Skeletal muscle tissue (tissue), 4 donors: Measurements from ENCODE around the gene PCDHA5. TPM values are rescaled to one million over a fixed set of nuclear protein-coding genes. Genes with fewer than 3 reads are reported as not detected.
A peak's percentile ranks its signal among the peaks of the same experiment; 100 is the strongest.

Source experiments
- H3K27ac ChIP-seq: one replicate; pipeline ENCODE4 v1.7.0; 2013; ENCODE audit warnings: mild to moderate bottlenecking, low read depth, low read length, inconsistent platforms
- H3K27me3 ChIP-seq, 3 donors: one replicate each; pipeline ENCODE4 v1.7.0; 2013; ENCODE audit warnings: low read length in 3 of 3; ENCODE audit not compliant: control insufficient read depth in 3 of 3, insufficient read depth in 3 of 3
- H3K36me3 ChIP-seq, 3 donors: one replicate each; pipeline ENCODE4 v1.7.0; 2013; ENCODE audit warnings: low read length in 3 of 3; ENCODE audit not compliant: control insufficient read depth in 3 of 3, insufficient read depth in 3 of 3
- H3K4me1 ChIP-seq, 3 donors: one replicate each; pipeline ENCODE4 v1.7.0; 2013; ENCODE audit warnings: low read length in 3 of 3, mild to moderate bottlenecking in 3 of 3; ENCODE audit not compliant: control insufficient read depth in 3 of 3, insufficient read depth in 3 of 3
- H3K4me3 ChIP-seq, 3 donors: one replicate each; pipeline ENCODE4 v1.7.0; 2013; ENCODE audit warnings: low read length in 3 of 3
- H3K9ac ChIP-seq, 3 donors: one replicate each; pipeline ENCODE4 v1.7.0; 2013; ENCODE audit warnings: low read length in 3 of 3, mild to moderate bottlenecking in 3 of 3, moderate library complexity in 2 of 3, low read depth in 1 of 3
- H3K9me3 ChIP-seq, 3 donors: one replicate each; pipeline ENCODE4 v1.7.0; 2013; ENCODE audit warnings: low read length in 3 of 3; ENCODE audit not compliant: control insufficient read depth in 3 of 3
- total RNA-seq: library from RNA; depleted of rRNA; stranded (reverse); fragments of >200 nt; gene quantifications from one replicate; pipeline ENCODE4 v1.2.3, GENCODE V29; 2014
- donor health status: Osteomylitis.

Gene PCDHA5
- total RNA-seq, 1 donor from 2014 or later: not detected

GRCh38 chr5:140862441-140863295, 41.3 kb downstream of the PCDHA5 start:
- Histone ChIP-seq H3K9me3 (peaks cover 5 to 11% (median 9%) of the 10 kb centered on the region in 3 donors), H3K27ac (no peak overlapping the region), H3K4me3 (no peak overlapping the region), H3K27me3 (peaks cover 0 to 5% (median 0%) of the 10 kb centered on the region in 3 donors), H3K36me3 (no peaks in the 10 kb centered on the region), H3K9ac (no peak overlapping the region), H3K4me1 (no peaks in the 10 kb centered on the region)

GRCh38 chr5:140868721-140869554, 47.5 kb downstream of the PCDHA5 start, which contains the start of gene PCDHA11:
PCDHA11 (plus strand) TSS chr5:140868957; CDS start chr5:140869104, 147 bp downstream.
- Histone ChIP-seq H3K4me1 (no peaks in the 10 kb centered on the region), H3K9ac (no peak within 1 kb of the TSS), H3K36me3 (no peaks in the 10 kb centered on the region), H3K27ac (no peak within 1 kb of the TSS), H3K27me3 (peaks cover 0 to 4% (median 0%) of the 10 kb centered on the region in 3 donors), H3K4me3 (no peak within 1 kb of the TSS), H3K9me3 (peaks cover 3 to 11% (median 3%) of the 10 kb centered on the region in 3 donors)

- H3K9me3 ChIP-seq: peaks cover 3 to 11% (median 3%) of the 10 kb centered on the region in 3 donors
- peaks cover 0 to 4% (median 0%) of the 10 kb centered on the region in 3 donors for H3K27me3 ChIP-seq
- H3K9ac ChIP-seq: no peak overlapping the region
- no peaks in the 10 kb centered on the region for H3K36me3 ChIP-seq
- no peak overlapping the region for H3K27ac ChIP-seq
- H3K4me3 ChIP-seq: no peak overlapping the region
- H3K4me1 ChIP-seq: no peaks in the 10 kb centered on the region
These were observed 48.1 kb downstream of the PCDHA5 start for GRCh38 chr5:140869555-140869886.

GRCh38 chr5:140870221-140871201, 49.1 kb downstream of the PCDHA5 start:
- H3K4me3 ChIP-seq: peak overlapping the region in 1 of 3 donors; percentile 13
- no peak overlapping the region for H3K27ac ChIP-seq
- H3K9ac ChIP-seq: no peak overlapping the region
- H3K4me1 ChIP-seq: no peaks in the 10 kb centered on the region
- no peaks in the 10 kb centered on the region for H3K36me3 ChIP-seq
- peaks cover 3 to 11% (median 3%) of the 10 kb centered on the region in 3 donors for H3K9me3 ChIP-seq
- peaks cover 0 to 8% (median 6%) of the 10 kb centered on the region in 3 donors for H3K27me3 ChIP-seq

Other genes with a start within 250 kb of the PCDHA5 start
- gene CD14, start 188.4 kb upstream of the PCDHA5 start, total RNA-seq: 39.7 TPM
- 2.6 TPM for gene TMCO6, start 182.2 kb upstream of the PCDHA5 start, total RNA-seq
- 42.8 TPM for gene NDUFA2, start 174.0 kb upstream of the PCDHA5 start, total RNA-seq
- gene IK, start 173.8 kb upstream of the PCDHA5 start, total RNA-seq: 60.5 TPM
- gene WDR55, start 156.7 kb upstream of the PCDHA5 start, total RNA-seq: 9.4 TPM
- gene DND1, start 148.0 kb upstream of the PCDHA5 start, total RNA-seq: not detected
- 40.2 TPM for gene HARS1, start 130.2 kb upstream of the PCDHA5 start, total RNA-seq
- 15.7 TPM for gene HARS2, start 130.2 kb upstream of the PCDHA5 start, total RNA-seq
- gene ZMAT2, start 121.2 kb upstream of the PCDHA5 start, total RNA-seq: 33.4 TPM
- gene PCDHA1, start 35.5 kb upstream of the PCDHA5 start, total RNA-seq: not detected
- gene PCDHA2, start 26.8 kb upstream of the PCDHA5 start, total RNA-seq: under 0.01 TPM
- gene PCDHA3, start 20.6 kb upstream of the PCDHA5 start, total RNA-seq: not detected
- 0.52 TPM for gene PCDHA4, start 14.5 kb upstream of the PCDHA5 start, total RNA-seq
- under 0.01 TPM for gene PCDHA6, start 6.3 kb downstream of the PCDHA5 start, total RNA-seq
- gene PCDHA7, start 12.7 kb downstream of the PCDHA5 start, total RNA-seq: 0.52 TPM
- gene PCDHA8, start 19.6 kb downstream of the PCDHA5 start, total RNA-seq: 0.52 TPM
- gene PCDHA9, start 26.8 kb downstream of the PCDHA5 start, total RNA-seq: 0.52 TPM
- gene PCDHA10, start 34.3 kb downstream of the PCDHA5 start, total RNA-seq: under 0.01 TPM
- under 0.01 TPM for gene PCDHA11, start 47.3 kb downstream of the PCDHA5 start, total RNA-seq
- not detected for gene PCDHA12, start 53.7 kb downstream of the PCDHA5 start, total RNA-seq
- gene PCDHA13, start 60.5 kb downstream of the PCDHA5 start, total RNA-seq: under 0.01 TPM
- 0.52 TPM for gene PCDHAC1, start 104.7 kb downstream of the PCDHA5 start, total RNA-seq
- 2.1 TPM for gene PCDHAC2, start 144.9 kb downstream of the PCDHA5 start, total RNA-seq
- gene PCDHB1, start 229.8 kb downstream of the PCDHA5 start, total RNA-seq: not detected